Upper lobe of left lung (tissue), 6 donors: Measurements from ENCODE around the gene SFSWAP. TPM values are rescaled to one million over a fixed set of nuclear protein-coding genes. Genes with fewer than 3 reads are reported as not detected.
"Not testable (repeated sequence)": the region's sequence is repeated elsewhere in the genome, so short reads cannot be mapped to it uniquely, and the experiment has no call there.

Experiments used
- ATAC-seq, 2 donors: fragments of 200-7000 bp; cut with Tn5 transposase; one replicate each; pipeline ENCODE4 v1.9.1; 2022; ENCODE audit warnings: mild to moderate bottlenecking in 2 of 2, moderate library complexity in 2 of 2; ENCODE audit not compliant: low FRiP score in 2 of 2
- DNase-seq, 2 donors: peaks; one replicate each; pipeline ENCODE4 v3.0.0-alpha.2; 2019 to 2020
- H3K27ac ChIP-seq, 4 donors: fragments of 200-600 bp; sonication (generic); one replicate each; pipeline ENCODE4 v1.5.1; 2016 to 2019
- H3K27me3 ChIP-seq, 4 donors: fragments of 200-600 bp; sonication (generic); one replicate each; pipeline ENCODE4 v1.5.1; 2017 to 2019
- H3K36me3 ChIP-seq, 4 donors: fragments of 200-600 bp; sonication (generic); one replicate each; pipeline ENCODE4 v1.5.1; 2016 to 2019
- H3K4me1 ChIP-seq, 4 donors: fragments of 200-600 bp; sonication (generic); one replicate each; pipeline ENCODE4 v1.5.1; 2018 to 2019
- H3K4me3 ChIP-seq, 4 donors: fragments of 200-600 bp; sonication (generic); one replicate each; pipeline ENCODE4 v1.5.1; 2017 to 2019; ENCODE audit warnings: mild to moderate bottlenecking in 2 of 4, moderate library complexity in 1 of 4
- H3K9me3 ChIP-seq, 4 donors: fragments of 200-600 bp; sonication (generic); one replicate each; pipeline ENCODE4 v1.5.1; 2018 to 2019
- CTCF ChIP-seq, 6 experiments: fragments of 450-650 bp in 4 of 6; fragments of 200-600 bp in 2 of 6; sonication (generic) in 2 of 6; IDR thresholded peaks; one replicate each; pipeline ENCODE4 v1.5.1; 2016 to 2019; ENCODE audit warnings: antibody characterized with exemption in 6 of 6
- EP300 ChIP-seq, 4 donors: sonication (generic); formaldehyde crosslinking; IDR thresholded peaks; one replicate each; pipeline ENCODE4 v1.5.1; 2017; ENCODE audit warnings: antibody characterized with exemption in 4 of 4, control low read depth in 2 of 4
- POLR2A ChIP-seq, 4 donors: fragments of 450-650 bp; IDR thresholded peaks; one replicate each; pipeline ENCODE4 v1.5.1; 2016 to 2017; ENCODE audit warnings: antibody characterized with exemption in 4 of 4, mild to moderate bottlenecking in 2 of 4
- POLR2AphosphoS5 ChIP-seq, 2 donors: sonication (generic); formaldehyde crosslinking; IDR thresholded peaks; one replicate each; pipeline ENCODE4 v1.5.1; 2017; ENCODE audit warnings: antibody characterized with exemption in 2 of 2
- WGBS, 2 donors: methylation state at CpG; one replicate each; pipeline ENCODE4 v1.1.5; 2017 to 2018; 5-methylcytosine and 5-hydroxymethylcytosine counted together
- total RNA-seq, 6 donors: library from RNA; depleted of rRNA in 4 of 6; stranded (reverse); fragments of >200 nt in 4 of 6; gene quantifications; one replicate each; pipeline versions ENCODE4 v1.1.0 to v1.2.1, GENCODE V29; 2016 to 2021
- donor health status: DM: no; HTN: no; CAD: no; lungs with moderate emphysema.
- donor health status: DM: no; HTN: yes; CAD: no; lungs with severe emphysema.

SFSWAP gene
- total RNA-seq, 6 donors from 2014 or later, result 33.9 to 136 (median 51.4) TPM

GRCh38 chr12:131737150-131737827 is 26.4 kb downstream of the SFSWAP start:
- no peaks in the 10 kb centered on the region for H3K27me3 ChIP-seq
- DNase-seq (peak; percentile 76 to 89), ATAC-seq (peak; percentile 69 to 92)
- peak overlapping the region; percentile 2 to 53 (median 44) for H3K27ac ChIP-seq
- 67 to 78% methylated on average over 19 to 21 of the region's 21 CpGs for WGBS, 2 donors
- H3K36me3 ChIP-seq, result peaks cover 35 to 73% (median 56%) of the 10 kb centered on the region in 4 donors
- H3K4me1 ChIP-seq, result no peaks in the 10 kb centered on the region
- TF ChIP-seq EP300 (IDR thresholded peaks at IDR 0.05) (peak in 1 of 4 donors; percentile 74), POLR2AphosphoS5 (IDR thresholded peaks at IDR 0.05) (peak in 1 of 2 donors; percentile 47), CTCF (IDR thresholded peaks at IDR 0.05) (no peak), POLR2A (IDR thresholded peaks at IDR 0.05) (no peak)
- no peak overlapping the region for H3K4me3 ChIP-seq
- H3K9me3 ChIP-seq, result no peaks in the 10 kb centered on the region

GRCh38 chr12:131738196-131738595 is 27.3 kb downstream of the SFSWAP start:
- peaks cover 29 to 73% (median 52%) of the 10 kb centered on the region in 4 donors for H3K36me3 ChIP-seq
- no peak overlapping the region for H3K27ac ChIP-seq
- H3K4me1 ChIP-seq, result no peaks in the 10 kb centered on the region
- no peaks in the 10 kb centered on the region for H3K9me3 ChIP-seq
- no peak for TF ChIP-seq CTCF (IDR thresholded peaks at IDR 0.05)
- TF ChIP-seq EP300 (IDR thresholded peaks at IDR 0.05), result no peak
- no peak for TF ChIP-seq POLR2AphosphoS5 (IDR thresholded peaks at IDR 0.05)
- ATAC-seq (no peak), DNase-seq (no peak)
- WGBS, 2 donors, result 90 to 93% methylated on average over 5 of the region's 5 CpGs
- no peak overlapping the region for H3K4me3 ChIP-seq
- H3K27me3 ChIP-seq, result no peaks in the 10 kb centered on the region

GRCh38 chr12:131740626-131741025 is 29.7 kb downstream of the SFSWAP start:
- WGBS, 2 donors, result 88 to 95% methylated on average over 2 of the region's 2 CpGs
- no peaks in the 10 kb centered on the region for H3K9me3 ChIP-seq
- H3K4me3 ChIP-seq, result no peak overlapping the region
- no peak for TF ChIP-seq CTCF (IDR thresholded peaks at IDR 0.05)
- TF ChIP-seq EP300 (IDR thresholded peaks at IDR 0.05), result no peak
- no peak for TF ChIP-seq POLR2A (IDR thresholded peaks at IDR 0.05)
- TF ChIP-seq POLR2AphosphoS5 (IDR thresholded peaks at IDR 0.05), result no peak
- no peaks in the 10 kb centered on the region for H3K27me3 ChIP-seq
- no peak overlapping the region for H3K27ac ChIP-seq
- no peaks in the 10 kb centered on the region for H3K4me1 ChIP-seq
- ATAC-seq, result no peak
- DNase-seq, result no peak
- H3K36me3 ChIP-seq, result peaks cover 13 to 72% (median 40%) of the 10 kb centered on the region in 4 donors

GRCh38 chr12:131742761-131743160 is 31.9 kb downstream of the SFSWAP start:
- H3K36me3 ChIP-seq, result peaks cover 18 to 81% (median 48%) of the 10 kb centered on the region in 4 donors
- H3K4me3 ChIP-seq, H3K27me3 ChIP-seq, ATAC-seq, H3K27ac ChIP-seq, DNase-seq, H3K4me1 ChIP-seq, H3K9me3 ChIP-seq: not testable (repeated sequence)
- 94 to 100% methylated on average over 3 of the region's 3 CpGs for WGBS, 2 donors

- not testable (repeated sequence) for ATAC-seq, H3K9me3 ChIP-seq, H3K4me3 ChIP-seq, DNase-seq, H3K27me3 ChIP-seq, H3K27ac ChIP-seq, H3K4me1 ChIP-seq
- 93 to 99% methylated on average over 7 to 8 of the region's 8 CpGs for WGBS, 2 donors
- peaks cover 18 to 87% (median 49%) of the 10 kb centered on the region in 4 donors for H3K36me3 ChIP-seq
Measured at GRCh38 chr12:131743410-131743809, 32.5 kb downstream of the SFSWAP start.

- not testable (repeated sequence) for H3K9me3 ChIP-seq, H3K4me3 ChIP-seq, ATAC-seq, H3K27me3 ChIP-seq, DNase-seq, H3K27ac ChIP-seq, H3K4me1 ChIP-seq
- WGBS, 2 donors, result 100% methylated on average over 2 to 3 of the region's 4 CpGs
- peaks cover 18 to 91% (median 49%) of the 10 kb centered on the region in 4 donors for H3K36me3 ChIP-seq
Measured at GRCh38 chr12:131743880-131744279, 33.0 kb downstream of the SFSWAP start.

GRCh38 chr12:131744675-131745074 is 33.8 kb downstream of the SFSWAP start:
- not testable (repeated sequence) for H3K4me3 ChIP-seq, H3K9me3 ChIP-seq, DNase-seq, ATAC-seq, H3K27me3 ChIP-seq, H3K27ac ChIP-seq, H3K4me1 ChIP-seq
- WGBS, 2 donors, result 78 to 100% methylated on average over 1 of the region's 1 CpG
- peaks cover 18 to 95% (median 53%) of the 10 kb centered on the region in 4 donors for H3K36me3 ChIP-seq
